ENCODE data around the gene RTN4IP1. TPM values are rescaled to one million over a fixed set of nuclear protein-coding genes. Genes with fewer than 3 reads are reported as not detected.

The RTN4IP1 gene
- polyA plus RNA-seq, 1 of the 3 experiments (the other 2 are of a cell fraction): 4.3 TPM

DNA sequence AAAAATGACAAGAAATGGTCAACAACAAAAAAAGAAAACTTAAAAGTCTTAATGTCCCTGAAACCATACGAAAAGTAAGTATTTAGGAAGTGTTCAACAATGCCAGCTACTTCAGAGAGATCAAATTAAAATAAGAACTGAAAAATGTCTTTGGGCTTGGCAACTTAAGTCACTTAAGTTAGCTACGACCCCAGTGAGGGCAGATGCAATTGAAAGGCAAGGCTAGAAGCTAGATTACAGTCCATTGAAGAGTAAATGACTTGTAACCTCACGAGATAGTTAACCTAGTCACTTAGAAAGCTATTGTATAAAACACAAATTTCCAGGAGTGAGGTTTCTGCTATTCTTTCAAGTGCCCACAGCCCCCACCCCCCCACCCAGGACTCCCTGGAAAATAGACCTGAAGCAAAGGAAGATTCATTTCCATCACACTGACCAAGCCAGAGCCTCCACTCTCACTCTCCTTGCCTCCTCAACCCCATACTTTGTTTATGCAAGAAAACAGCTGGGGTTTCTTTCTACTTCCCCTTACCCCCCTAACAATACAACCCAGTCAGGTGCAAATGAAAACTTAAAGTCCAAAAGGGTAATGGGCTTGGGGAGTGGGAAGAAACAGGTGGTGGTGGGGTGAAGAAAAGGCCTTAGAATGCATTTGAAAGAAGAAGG is 14.6 kb downstream of the RTN4IP1 start (continued):
- no peak for TF ChIP-seq SMC3 (IDR thresholded peaks at IDR 0.05; ENCODE audit: low read depth, low read length)
- TF ChIP-seq, protein P1, sequence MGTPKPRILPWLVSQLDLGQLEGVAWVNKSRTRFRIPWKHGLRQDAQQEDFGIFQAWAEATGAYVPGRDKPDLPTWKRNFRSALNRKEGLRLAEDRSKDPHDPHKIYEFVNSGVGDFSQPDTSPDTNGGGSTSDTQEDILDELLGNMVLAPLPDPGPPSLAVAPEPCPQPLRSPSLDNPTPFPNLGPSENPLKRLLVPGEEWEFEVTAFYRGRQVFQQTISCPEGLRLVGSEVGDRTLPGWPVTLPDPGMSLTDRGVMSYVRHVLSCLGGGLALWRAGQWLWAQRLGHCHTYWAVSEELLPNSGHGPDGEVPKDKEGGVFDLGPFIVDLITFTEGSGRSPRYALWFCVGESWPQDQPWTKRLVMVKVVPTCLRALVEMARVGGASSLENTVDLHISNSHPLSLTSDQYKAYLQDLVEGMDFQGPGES (IDR thresholded peaks at IDR 0.05; ENCODE audit: low read depth, low read length): no peak
- no peak for TF ChIP-seq POLR2AphosphoS5 (IDR thresholded peaks at IDR 0.05; ENCODE audit: low read depth, low read length)
- TF ChIP-seq FOXJ3 (CRISPR knock-in tag; IDR thresholded peaks at IDR 0.05): no peak
- TF ChIP-seq TAF1 (IDR thresholded peaks at IDR 0.05; ENCODE audit: borderline replicate concordance, low read depth, low read length): no peak
- no peak for TF ChIP-seq ELF1 (IDR thresholded peaks at IDR 0.05)

DNA sequence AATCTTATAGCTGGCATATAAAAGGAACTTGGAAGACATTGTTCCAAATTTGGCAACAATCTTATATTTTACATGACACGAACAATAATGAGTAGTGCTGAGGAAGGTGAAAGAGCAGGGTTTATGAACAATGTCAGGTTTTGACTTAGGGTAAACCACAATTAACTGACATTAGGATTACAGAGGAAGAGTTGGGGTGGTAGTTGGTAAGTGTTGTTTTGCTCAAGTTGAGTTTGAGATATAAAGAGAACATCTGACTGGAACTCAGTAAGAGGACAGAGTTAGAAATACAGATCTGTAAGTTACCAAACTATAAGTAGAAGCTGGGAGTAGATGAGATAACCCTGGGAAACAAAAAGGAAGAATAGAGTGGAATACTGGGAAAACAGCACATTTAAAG is 15.1 kb downstream of the RTN4IP1 start:
- H2AFZ ChIP-seq (ENCODE audit: low read depth): no peak overlapping the region
- H3K27me3 ChIP-seq (ENCODE audit: insufficient read depth): no peaks in the 10 kb centered on the region
- no peak overlapping the region for H3K4me2 ChIP-seq
- no peaks in the 10 kb centered on the region for H3K4me1 ChIP-seq (ENCODE audit: control insufficient read depth in 1 of 2, insufficient read depth in 2 of 2, low read depth in 1 of 2, low read length in 1 of 2)
- WGBS (ENCODE audit: low lambda C conversion rate): 96% methylated on average over 1 of the region's 1 CpG
- H3K9ac ChIP-seq: no peak overlapping the region
- no peak for DNase-seq
- H4K20me1 ChIP-seq (ENCODE audit: insufficient read depth): no peaks in the 10 kb centered on the region
- TF ChIP-seq JUND (IDR thresholded peaks at IDR 0.05) (no peak), SIN3A (IDR thresholded peaks at IDR 0.05; ENCODE audit: borderline replicate concordance, low read depth, low read length) (no peak), CHD2 (IDR thresholded peaks at IDR 0.05; ENCODE audit: low read length, partially characterized antibody) (no peak), RAD21 (IDR thresholded peaks at IDR 0.05; ENCODE audit: low read length) (no peak), FOXM1 (IDR thresholded peaks at IDR 0.05; ENCODE audit: low read depth) (no peak), MXI1 (IDR thresholded peaks at IDR 0.05; ENCODE audit: low read depth, low read length) (no peak), TCF12 (IDR thresholded peaks at IDR 0.05) (no peak), GATA2 (CRISPR knock-in tag; IDR thresholded peaks at IDR 0.05) (no peak), EZH2phosphoT487 (IDR thresholded peaks at IDR 0.05; ENCODE audit: borderline replicate concordance, low read depth) (no peak), ELF1 (IDR thresholded peaks at IDR 0.05) (no peak), EP300 (IDR thresholded peaks at IDR 0.05; ENCODE audit: borderline replicate concordance in 1 of 2, low read depth in 1 of 2, low read length in 1 of 2) (no peak)
- TF ChIP-seq, protein P2, sequence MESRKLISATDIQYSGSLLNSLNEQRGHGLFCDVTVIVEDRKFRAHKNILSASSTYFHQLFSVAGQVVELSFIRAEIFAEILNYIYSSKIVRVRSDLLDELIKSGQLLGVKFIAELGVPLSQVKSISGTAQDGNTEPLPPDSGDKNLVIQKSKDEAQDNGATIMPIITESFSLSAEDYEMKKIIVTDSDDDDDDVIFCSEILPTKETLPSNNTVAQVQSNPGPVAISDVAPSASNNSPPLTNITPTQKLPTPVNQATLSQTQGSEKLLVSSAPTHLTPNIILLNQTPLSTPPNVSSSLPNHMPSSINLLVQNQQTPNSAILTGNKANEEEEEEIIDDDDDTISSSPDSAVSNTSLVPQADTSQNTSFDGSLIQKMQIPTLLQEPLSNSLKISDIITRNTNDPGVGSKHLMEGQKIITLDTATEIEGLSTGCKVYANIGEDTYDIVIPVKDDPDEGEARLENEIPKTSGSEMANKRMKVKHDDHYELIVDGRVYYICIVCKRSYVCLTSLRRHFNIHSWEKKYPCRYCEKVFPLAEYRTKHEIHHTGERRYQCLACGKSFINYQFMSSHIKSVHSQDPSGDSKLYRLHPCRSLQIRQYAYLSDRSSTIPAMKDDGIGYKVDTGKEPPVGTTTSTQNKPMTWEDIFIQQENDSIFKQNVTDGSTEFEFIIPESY (IDR thresholded peaks at IDR 0.05; ENCODE audit: borderline replicate concordance, low read depth): no peak
- TF ChIP-seq, protein P3, sequence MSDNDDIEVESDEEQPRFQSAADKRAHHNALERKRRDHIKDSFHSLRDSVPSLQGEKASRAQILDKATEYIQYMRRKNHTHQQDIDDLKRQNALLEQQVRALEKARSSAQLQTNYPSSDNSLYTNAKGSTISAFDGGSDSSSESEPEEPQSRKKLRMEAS (IDR thresholded peaks at IDR 0.05; ENCODE audit: low read depth): no peak
- TF ChIP-seq, protein P4, sequence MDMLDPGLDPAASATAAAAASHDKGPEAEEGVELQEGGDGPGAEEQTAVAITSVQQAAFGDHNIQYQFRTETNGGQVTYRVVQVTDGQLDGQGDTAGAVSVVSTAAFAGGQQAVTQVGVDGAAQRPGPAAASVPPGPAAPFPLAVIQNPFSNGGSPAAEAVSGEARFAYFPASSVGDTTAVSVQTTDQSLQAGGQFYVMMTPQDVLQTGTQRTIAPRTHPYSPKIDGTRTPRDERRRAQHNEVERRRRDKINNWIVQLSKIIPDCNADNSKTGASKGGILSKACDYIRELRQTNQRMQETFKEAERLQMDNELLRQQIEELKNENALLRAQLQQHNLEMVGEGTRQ (IDR thresholded peaks at IDR 0.05; ENCODE audit: borderline replicate concordance, low read depth, low read length): no peak
- no peak overlapping the region for H3K4me3 ChIP-seq (ENCODE audit: low read depth in 2 of 2, low read length in 1 of 2)
- no peaks in the 10 kb centered on the region for H3K79me2 ChIP-seq (ENCODE audit: insufficient read depth)
- peaks cover 10 to 11% of the 10 kb centered on the region in 2 experiments for H3K36me3 ChIP-seq (replicated peaks in 1 of 2; ENCODE audit: control insufficient read depth in 1 of 2, insufficient read depth in 2 of 2, low read length in 1 of 2)
- H3K9me2 ChIP-seq: no peaks in the 10 kb centered on the region
- ChIA-PET POLR2A (no interaction called here), CTCF (interaction anchor here (1.3 to 4.4 kb wide), 2 partner anchors 10 to 365 kb away, joined by 4 to 24 read pairs; no protein-coding TSS in a partner anchor)
- H3F3A ChIP-seq (replicated peaks; ENCODE audit: insufficient read depth): no peaks in the 10 kb centered on the region
- H3K9me3 ChIP-seq: no peaks in the 10 kb centered on the region
- no peak overlapping the region for H3K27ac ChIP-seq (ENCODE audit: low read depth in 2 of 2, low read length in 1 of 2)

All from SK-N-SH (cell line).